MM.1S (cell line): ENCODE data around the gene NUDT17.

Source experiments
- DNase-seq: peaks from one replicate; pipeline ENCODE4 v3.0.0-alpha.2; 2015
- H2AFZ ChIP-seq: fragments of 300-600 bp; sonication (generic); 2 replicates; pipeline ENCODE4 v1.6.0; 2016; ENCODE audit warnings: antibody characterized with exemption, low read length
- H3F3A ChIP-seq: fragments of 300-600 bp; sonication (generic); 2 replicates; pipeline ENCODE4 v1.6.1; 2016; ENCODE audit warnings: mild to moderate bottlenecking, antibody characterized with exemption, low read length, moderate library complexity, mixed read lengths; ENCODE audit not compliant: insufficient read depth
- H3K27ac ChIP-seq: fragments of 300-600 bp; sonication (generic); 2 replicates; pipeline ENCODE4 v1.5.1; 2016; ENCODE audit warnings: mild to moderate bottlenecking, low read length
- H3K27me3 ChIP-seq: fragments of 300-600 bp; sonication (generic); replicated peaks from 2 replicates; pipeline ENCODE4 v1.6.0; 2016; ENCODE audit warnings: low read length; ENCODE audit not compliant: insufficient read depth
- H3K36me3 ChIP-seq: fragments of 300-600 bp; sonication (generic); replicated peaks from 2 replicates; pipeline ENCODE4 v1.6.1; 2016; ENCODE audit warnings: mild to moderate bottlenecking, low read length, mixed read lengths; ENCODE audit not compliant: insufficient read depth
- H3K4me1 ChIP-seq: fragments of 300-600 bp; sonication (generic); 2 replicates; pipeline ENCODE4 v1.6.1; 2016; ENCODE audit warnings: low read length, mixed read lengths
- H3K4me2 ChIP-seq: fragments of 300-600 bp; sonication (generic); 2 replicates; pipeline ENCODE4 v1.6.0; 2016; ENCODE audit warnings: low read depth, low read length
- H3K4me3 ChIP-seq: fragments of 300-600 bp; sonication (generic); 2 replicates; pipeline ENCODE4 v1.5.1; 2016; ENCODE audit warnings: low read length, mixed read lengths
- H3K79me2 ChIP-seq: fragments of 300-600 bp; sonication (generic); 2 replicates; pipeline ENCODE4 v1.6.1; 2016; ENCODE audit warnings: mixed run types, low read length, mixed read lengths
- H3K9ac ChIP-seq: fragments of 300-600 bp; sonication (generic); 2 replicates; pipeline ENCODE4 v1.6.1; 2016; ENCODE audit warnings: low read length, mixed read lengths
- H3K9me2 ChIP-seq: fragments of 300-600 bp; sonication (generic); replicated peaks from 2 replicates; pipeline ENCODE4 v1.6.1; 2016; ENCODE audit warnings: mild to moderate bottlenecking, low read length, mixed read lengths; ENCODE audit not compliant: insufficient read depth
- H3K9me3 ChIP-seq: fragments of 300-600 bp; sonication (generic); replicated peaks from 2 replicates; pipeline ENCODE4 v1.6.1; 2016; ENCODE audit warnings: mild to moderate bottlenecking, low read length, mixed read lengths; ENCODE audit not compliant: insufficient read depth
- H4K20me1 ChIP-seq: fragments of 300-600 bp; sonication (generic); 2 replicates; pipeline ENCODE4 v1.6.1; 2016; ENCODE audit warnings: mild to moderate bottlenecking, low read length, moderate library complexity, mixed read lengths; ENCODE audit not compliant: insufficient read depth
- CTCF ChIP-seq: fragments of 300-600 bp; sonication (generic); IDR thresholded peaks from 2 replicates; pipeline ENCODE4 v1.5.1; 2016; ENCODE audit warnings: antibody characterized with exemption, low read length, mixed read lengths
- EZH2 ChIP-seq: fragments of 300-600 bp; sonication (generic); optimal IDR thresholded peaks from 2 replicates; pipeline ENCODE3; 2017; ENCODE audit warnings: low read depth, mild to moderate bottlenecking, antibody characterized with exemption, low read length, mixed read lengths
- EZH2phosphoT487 ChIP-seq: fragments of 300-600 bp; sonication (generic); IDR thresholded peaks from 2 replicates; pipeline ENCODE4 v1.6.1; 2018; ENCODE audit warnings: antibody characterized with exemption, low read length

Gene NUDT17

GRCh38 chr1:145845514-145846161 lies at the start of gene NUDT17:
Gene NUDT17, plus strand, starts transcription at chr1:145845630. Its CDS starts 11 bp downstream, at chr1:145845641.
- peaks cover 3% of the 10 kb centered on the region; the same call in 1 of the 2 replicates for H3K36me3 ChIP-seq
- H3K9me2 ChIP-seq, result no peaks in the 10 kb centered on the region
- peak within 1 kb of the TSS; percentile 58 for H3K9ac ChIP-seq
- peak within 1 kb of the TSS; percentile 69 for H2AFZ ChIP-seq
- H3K27me3 ChIP-seq, result no peaks in the 10 kb centered on the region
- peaks cover 27% of the 10 kb centered on the region for H3F3A ChIP-seq
- no peaks in the 10 kb centered on the region for H3K79me2 ChIP-seq
- H3K9me3 ChIP-seq, result no peaks in the 10 kb centered on the region
- no peak for TF ChIP-seq EZH2
- peak; percentile 99 for TF ChIP-seq CTCF
- H3K4me3 ChIP-seq, result peak within 1 kb of the TSS; percentile 69
- peak; percentile 89 for DNase-seq
- peaks cover 14% of the 10 kb centered on the region for H3K4me1 ChIP-seq
- H4K20me1 ChIP-seq, result no peaks in the 10 kb centered on the region
- H3K27ac ChIP-seq, result peak within 1 kb of the TSS; percentile 47; the same call in 1 of the 2 replicates
- peak within 1 kb of the TSS; percentile 98 for H3K4me2 ChIP-seq

GRCh38 chr1:145796753-145797152 lies 48.7 kb upstream of the NUDT17 start:
- no peaks in the 10 kb centered on the region for H3K36me3 ChIP-seq
- no peak overlapping the region for H3K27ac ChIP-seq
- H2AFZ ChIP-seq, result no peak overlapping the region
- no peak for TF ChIP-seq EZH2phosphoT487
- no peak for TF ChIP-seq CTCF
- TF ChIP-seq EZH2, result no peak
- H3K9ac ChIP-seq, result no peak overlapping the region
- no peaks in the 10 kb centered on the region for H4K20me1 ChIP-seq
- H3K4me3 ChIP-seq, result no peak overlapping the region
- H3K9me3 ChIP-seq, result no peaks in the 10 kb centered on the region; the same call in 1 of the 2 replicates
- H3K79me2 ChIP-seq, result peaks cover 71% of the 10 kb centered on the region
- H3F3A ChIP-seq, result no peaks in the 10 kb centered on the region
- no peak overlapping the region for H3K4me2 ChIP-seq
- H3K4me1 ChIP-seq, result no peaks in the 10 kb centered on the region
- no peaks in the 10 kb centered on the region for H3K27me3 ChIP-seq
- DNase-seq, result no peak
- no peaks in the 10 kb centered on the region for H3K9me2 ChIP-seq

GRCh38 chr1:145799806-145800205 lies 45.6 kb upstream of the NUDT17 start:
- Histone ChIP-seq H3K9me3 (no peaks in the 10 kb centered on the region; the same call in 1 of the 2 replicates), H3K4me3 (no peak overlapping the region), H3K36me3 (no peaks in the 10 kb centered on the region), H3K4me1 (no peaks in the 10 kb centered on the region), H3K9ac (no peak overlapping the region), H3K4me2 (no peak overlapping the region), H2AFZ (no peak overlapping the region), H3K9me2 (no peaks in the 10 kb centered on the region), H3F3A (no peaks in the 10 kb centered on the region), H4K20me1 (no peaks in the 10 kb centered on the region), H3K27ac (no peak overlapping the region), H3K79me2 (peaks cover 91% of the 10 kb centered on the region), H3K27me3 (no peaks in the 10 kb centered on the region)
- TF ChIP-seq EZH2phosphoT487, result no peak
- no peak for TF ChIP-seq CTCF
- no peak for TF ChIP-seq EZH2
- no peak for DNase-seq
